ENCODE results near the gene GHRHR.

The GHRHR gene

DNA sequence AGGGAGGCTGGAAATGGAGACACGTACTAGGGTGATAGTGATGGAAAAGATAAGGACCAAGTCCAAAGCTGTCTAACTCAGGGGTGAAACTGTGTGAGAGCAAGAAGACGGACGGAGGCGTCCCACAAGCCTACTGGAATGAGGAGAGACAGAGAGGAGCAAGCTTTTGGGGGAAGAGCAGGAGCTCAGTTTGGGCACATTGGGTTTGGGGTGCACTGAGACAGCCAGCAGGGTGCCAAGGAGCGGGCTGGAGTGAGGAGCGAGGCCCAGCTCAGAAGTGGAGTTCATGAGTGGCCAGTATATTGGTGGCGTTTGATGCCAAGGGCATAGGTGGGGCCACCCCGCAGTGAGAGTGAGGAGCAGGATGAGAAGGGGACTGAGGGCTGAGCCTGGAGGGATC lies 22.6 kb downstream of the GHRHR start:
- no peak for DNase-seq

DNA sequence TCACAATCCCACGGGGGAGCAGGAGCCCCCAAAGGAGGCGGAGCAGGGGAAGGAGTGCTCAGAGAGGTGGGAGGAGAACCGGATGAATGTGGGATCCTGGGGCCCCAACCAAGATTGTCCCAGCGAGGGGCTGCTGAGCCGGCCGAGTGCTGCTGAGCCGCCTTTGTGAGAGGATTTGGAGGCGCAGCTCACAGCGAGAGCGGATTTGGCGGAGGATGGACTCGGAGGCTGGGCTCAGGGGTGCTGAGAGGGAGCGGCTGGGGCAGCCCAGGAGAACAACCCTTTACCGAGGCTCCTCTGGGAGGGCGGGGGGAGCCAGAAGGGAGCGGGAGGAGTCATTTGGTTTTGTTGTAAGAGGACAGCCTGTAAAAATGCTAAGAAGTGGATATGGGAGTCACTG lies 23.0 kb downstream of the GHRHR start:
- no peak for DNase-seq

DNA sequence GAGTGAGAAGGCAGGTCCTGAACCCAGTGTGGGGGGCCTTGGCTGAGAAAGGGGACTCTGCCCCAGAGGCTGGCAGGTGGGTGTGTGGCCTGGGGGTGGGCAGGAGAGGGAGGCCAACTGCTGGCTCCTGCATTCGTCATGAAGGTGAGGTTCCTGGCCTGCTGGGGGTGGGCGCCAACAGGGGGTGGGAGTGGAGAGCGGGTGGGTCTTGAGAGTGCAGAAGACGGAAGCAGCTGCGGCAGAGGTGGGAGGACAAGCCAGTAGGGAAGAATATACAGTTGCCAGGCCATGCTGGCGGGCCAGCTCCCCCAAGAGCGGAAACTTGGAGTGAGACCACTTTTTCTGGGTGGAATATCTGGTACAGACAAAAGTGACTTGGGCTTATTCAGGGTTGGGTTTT lies 23.4 kb downstream of the GHRHR start:
- no peak for DNase-seq

DNA sequence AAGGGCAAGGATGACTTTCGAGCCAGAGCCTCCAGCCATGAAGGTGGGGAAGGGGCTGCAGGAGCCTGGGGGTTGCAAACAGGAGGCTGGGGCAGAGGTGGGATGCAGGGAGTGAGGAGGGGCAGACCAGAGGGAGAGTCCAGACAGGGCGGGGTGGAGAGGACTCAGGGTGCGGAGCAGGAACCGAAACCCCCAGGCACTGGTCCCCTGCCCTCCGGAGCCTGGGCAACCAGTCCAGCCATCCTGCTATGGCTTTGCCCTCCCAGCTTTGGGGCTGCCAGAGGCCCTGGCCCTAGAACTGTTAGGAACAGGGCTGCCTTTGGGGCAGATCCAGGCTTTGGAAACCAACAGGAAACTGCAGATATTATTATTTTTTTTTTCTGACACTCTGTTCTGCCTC lies 24.2 kb downstream of the GHRHR start:
- no peak for DNase-seq

DNA sequence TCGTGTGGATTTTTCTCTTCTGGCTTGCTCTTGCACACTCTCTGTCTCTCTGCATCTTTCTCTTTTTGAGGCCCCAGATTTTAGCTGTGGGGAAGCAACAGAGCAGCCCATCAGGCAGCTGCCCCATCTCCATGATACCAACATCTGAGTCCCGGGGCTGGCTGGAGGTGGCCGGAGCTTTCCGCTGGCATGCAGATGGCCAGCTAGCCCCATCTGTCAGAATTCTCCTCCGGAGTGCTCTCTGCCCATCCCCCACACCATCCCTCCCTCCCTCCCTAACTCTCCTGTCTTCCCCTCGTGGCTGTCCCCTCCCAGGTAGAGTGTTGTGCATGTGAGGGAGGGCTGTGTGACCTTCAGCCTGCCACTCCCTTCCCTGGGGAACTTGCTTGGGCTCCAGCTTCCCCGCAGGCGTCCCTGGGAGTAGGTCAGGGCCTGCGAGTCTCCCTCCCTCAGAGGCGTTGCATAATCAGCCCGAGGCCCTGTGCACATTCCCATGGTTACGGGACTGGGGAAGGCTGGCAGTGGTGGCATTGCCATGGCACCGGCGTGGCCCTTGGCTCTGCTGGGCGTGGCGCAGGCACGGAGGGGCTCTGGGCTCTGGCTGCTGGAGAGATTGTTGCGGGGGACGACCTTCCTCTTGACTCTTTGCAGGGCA lies 24.7 kb downstream of the GHRHR start:
- DNase-seq = peak; percentile 21 to 43 (median 31)

DNA sequence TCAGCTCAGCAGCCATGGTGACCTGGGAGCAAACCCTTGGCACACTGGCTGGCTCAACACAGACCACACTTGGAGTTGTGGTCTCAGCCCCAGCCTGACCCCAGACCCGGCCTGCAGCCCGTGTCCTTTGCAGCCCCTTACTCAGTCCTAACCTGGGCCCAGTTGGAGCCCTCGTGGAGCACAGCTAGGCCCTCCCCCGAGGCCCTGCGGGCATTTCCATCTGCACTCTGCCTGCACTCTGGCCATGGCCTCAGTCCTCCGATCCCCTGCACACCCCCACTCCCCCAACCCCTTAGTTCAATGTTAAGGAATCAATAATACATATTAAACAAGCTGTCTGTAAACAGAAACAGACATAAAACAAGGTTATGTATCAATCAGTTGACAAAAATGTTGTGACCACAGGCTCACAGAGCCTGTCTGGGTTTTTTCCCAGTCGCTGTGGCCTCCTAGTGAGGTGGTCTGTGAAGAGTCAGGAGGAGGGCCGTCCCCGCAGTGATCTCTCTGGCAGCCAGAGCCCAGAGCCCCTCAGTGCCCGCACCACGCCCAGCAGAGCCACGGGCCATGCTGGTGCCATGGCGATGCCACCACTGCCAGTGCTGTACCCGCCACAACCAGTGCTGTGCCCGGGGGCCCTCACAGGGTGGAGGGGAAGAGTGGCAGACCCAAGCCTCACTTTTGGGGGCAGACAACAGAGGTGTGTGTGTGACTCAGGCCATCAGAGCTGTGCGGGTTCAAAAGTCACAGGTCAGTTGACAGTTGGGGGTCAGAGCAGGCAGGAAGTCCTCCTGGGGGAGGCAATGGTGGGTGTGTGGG lies 25.5 kb downstream of the GHRHR start:
- no peak for DNase-seq

DNA sequence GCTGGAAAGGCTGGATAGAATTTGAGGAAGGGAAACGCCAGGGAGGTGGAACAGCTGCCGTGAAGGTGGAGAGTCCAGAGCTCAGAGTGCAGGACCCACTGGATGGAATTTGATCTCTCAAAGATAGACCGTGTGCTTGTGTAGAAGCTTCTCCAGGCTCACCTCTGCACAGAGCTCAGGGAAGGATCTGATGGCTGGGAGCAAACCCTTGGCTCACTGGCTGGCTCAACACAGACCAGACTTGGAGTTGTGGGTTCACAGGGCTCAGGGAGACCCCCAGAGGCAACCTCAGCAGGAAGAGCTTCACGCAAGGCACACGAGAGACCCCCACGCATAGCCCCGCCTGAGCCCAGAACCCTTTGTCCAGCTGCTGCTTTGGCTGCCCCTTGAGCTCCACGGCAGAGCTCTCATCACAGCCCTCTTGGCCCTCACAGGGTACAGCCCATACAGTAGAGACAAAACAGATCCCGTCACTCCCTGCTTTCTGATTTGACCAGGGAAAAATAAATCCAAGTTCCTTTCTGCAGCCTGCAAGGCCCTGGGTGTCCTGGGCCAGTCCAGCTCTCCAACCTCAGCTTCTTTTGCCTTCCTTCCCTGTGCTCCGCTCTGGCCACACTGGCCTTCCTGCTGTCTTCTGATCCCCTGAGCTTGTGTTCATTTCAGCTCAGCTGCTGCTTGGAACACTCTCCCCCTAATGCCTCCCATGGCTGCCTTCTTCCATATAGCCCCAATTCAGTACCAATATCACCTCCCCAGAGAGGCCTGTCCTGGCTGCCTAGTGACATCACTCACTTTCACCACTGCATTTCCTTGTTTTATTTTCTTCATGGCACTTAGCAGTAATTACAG lies 26.3 kb downstream of the GHRHR start:
- no peak for DNase-seq

DNA sequence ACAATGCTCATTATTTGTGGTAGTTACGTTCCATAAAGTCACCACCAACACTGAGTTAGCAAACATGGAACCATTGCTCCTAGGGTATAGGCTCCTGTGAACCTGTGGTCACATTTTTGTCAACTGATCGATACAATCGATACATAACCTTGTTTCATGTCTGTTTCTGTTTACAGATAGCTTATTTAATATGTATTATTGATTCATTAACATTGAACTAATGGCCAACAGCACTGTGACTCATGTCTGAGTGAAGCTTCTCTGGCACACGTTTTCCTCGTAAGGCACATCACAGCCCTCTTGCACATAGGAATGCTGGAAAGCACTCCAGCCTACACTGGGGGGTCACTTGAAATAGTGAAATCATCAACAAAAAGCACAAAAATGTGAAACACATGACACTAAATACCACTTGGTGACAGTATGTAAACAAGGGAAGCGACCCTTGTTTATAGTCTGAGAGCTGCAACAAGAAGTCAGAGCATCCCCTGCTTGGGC lies 27.0 kb downstream of the GHRHR start:
- DNase-seq = no peak

DNA sequence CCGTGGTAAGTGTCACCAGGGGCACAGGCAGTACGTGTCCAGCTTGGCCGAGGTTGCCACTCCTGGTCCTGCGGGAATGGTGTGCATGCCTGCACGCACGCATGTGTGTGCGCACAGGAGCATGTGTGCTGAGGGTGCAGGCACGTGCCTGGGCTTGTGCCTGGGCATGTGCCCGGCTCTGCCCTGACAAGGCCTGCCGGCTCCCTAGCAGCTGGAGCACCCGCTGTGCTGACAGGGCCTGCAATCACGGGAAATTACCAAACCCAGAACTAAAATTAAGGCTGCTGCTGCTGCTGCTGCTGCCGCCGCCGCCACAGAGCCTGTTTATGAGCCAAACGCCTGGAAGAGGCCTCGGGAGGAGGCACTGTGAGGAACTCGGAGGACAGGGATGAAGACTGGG lies 28.7 kb downstream of the GHRHR start:
- no peak for DNase-seq

DNA sequence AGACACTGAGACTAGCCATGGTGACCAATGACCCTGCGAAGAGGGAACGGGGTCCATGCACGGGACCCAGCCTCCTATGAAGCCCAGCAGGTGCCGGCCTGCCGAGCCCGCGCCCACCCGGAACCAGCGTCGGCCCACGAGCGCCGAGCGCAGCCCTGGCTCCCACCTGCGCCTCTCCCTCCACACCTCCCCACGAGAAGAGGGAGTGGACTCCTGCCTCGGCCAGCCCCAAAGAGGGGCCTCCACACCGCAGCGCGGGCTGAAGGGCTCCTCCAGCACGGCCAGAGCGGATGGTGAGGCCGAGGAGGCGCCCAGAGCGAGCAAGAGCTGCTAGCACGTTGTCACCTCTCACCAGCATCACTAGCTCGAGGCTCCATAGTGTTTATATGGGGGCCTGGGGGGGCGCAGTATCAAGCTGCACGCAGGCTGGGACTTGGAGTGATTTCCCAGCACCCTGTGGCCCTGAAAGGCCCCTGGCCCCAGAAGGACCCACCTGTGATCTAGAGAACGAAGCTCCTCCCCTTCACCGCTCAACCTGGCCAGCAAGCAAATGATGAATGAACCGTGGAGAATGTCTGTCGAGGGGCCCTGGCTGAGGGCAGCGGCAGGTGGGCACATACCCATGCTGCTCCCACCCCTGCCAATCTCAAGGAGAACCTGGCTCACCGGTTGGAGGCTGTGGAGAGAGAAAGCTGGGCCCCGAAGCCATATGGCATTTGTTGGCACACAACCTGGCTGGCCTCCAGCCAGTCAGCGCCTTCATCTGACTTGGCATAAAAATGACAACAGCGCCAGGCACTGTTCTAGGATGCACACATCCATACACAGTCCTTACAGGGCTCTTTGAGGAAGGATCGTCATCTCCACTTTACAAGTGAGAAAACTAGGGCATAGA lies 30.7 kb downstream of the GHRHR start:
- no peak for DNase-seq

DNA sequence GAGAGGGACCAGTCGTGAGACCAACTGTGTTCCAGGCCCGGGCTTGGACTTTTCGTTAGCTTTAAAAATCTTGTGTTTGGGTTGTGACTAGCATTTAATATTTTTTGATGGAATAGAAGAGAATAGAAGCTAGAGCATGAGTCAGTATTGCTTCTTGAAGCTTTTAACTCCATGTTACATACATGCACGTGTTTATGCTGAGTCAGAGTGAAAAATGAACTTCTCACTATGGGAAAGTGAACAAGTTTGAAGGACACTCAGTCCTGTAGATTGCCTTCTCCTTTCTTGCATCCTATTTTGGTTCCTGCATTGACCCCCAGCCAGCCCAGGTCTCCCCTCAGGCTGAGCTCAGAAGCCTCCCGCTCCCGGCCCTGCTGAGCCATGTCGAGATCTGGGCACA lies 31.8 kb downstream of the GHRHR start:
- DNase-seq = peak; percentile 25 to 54 (median 50)

DNA sequence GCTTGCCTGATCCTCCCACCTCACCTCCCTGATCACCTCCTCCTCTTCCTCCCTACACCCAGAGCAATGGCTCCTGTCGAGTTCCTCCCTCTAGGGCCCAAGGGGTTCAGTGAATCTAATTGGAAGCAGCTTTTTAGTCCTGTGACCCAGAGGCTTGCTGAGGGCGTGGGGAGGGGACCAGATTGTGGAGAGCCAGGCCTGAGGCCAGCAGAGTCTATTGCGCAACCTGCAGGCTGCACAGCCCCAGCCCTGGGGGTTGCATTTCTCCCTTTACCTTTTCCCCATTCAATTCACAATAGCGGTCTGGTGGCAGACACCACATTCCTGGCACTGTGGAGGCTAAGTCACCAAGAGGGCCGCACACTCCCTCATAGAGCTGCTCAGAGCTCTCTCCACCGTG lies 32.5 kb downstream of the GHRHR start:
- DNase-seq = no peak

DNA sequence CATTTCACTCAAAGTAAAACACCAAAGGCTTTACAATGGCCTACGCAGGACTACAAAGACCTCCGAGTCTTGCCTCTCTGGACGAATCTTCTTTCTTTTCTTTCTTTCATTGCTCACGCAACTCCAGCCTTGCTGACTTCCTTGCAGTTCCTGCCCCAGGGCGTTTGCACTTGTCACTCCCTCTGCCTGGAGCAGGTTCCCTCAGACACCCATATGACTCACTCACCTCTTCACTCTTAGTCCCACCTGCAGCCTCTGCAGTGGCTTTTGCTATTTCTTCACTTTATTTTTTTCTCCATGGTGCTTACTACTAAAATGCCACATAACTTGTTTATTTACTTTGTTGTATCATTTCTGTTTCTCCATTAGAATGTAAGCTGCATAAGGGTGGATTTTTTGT lies 33.1 kb downstream of the GHRHR start:
- DNase-seq = no peak

DNA sequence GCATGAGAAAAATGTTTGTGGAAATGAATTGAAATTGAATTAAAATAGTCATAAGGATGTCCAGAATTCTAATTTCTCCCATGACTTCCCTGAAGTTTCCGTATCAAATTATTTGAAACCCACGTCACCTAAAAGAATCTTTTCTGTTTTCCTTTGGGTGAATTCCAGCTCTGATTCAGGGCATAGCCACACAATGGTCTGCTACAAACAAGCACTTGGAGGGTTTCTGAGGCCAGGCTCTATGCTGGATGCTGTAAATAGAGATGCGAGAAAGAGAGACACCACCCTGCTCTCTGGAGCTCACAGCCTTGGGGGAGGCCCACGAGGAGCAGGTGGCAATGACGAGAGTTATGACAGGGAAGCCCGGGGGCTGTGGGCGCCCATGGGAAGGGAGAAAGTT lies 33.6 kb downstream of the GHRHR start:
- no peak for DNase-seq

DNA sequence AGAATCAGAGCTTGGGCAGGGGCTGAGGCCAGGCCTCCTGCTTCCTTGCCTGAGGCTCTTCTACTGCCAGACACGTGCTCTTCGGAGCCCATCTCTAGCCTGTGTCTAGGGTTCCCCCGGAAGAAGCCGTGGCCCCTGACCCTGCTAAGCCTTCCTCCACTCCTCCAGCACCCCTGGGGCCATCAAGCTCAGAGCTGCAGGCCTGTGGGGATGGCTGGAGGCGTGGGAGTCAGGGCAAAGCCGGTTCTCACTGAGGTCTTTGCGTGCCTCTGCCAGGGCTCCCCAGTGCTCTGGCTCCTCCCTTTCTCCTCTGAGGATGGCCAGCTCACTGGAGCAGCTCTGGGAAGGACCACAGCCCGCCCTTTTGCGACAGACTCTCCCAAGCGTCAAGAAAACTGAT lies 34.4 kb downstream of the GHRHR start:
- no peak for DNase-seq

DNA sequence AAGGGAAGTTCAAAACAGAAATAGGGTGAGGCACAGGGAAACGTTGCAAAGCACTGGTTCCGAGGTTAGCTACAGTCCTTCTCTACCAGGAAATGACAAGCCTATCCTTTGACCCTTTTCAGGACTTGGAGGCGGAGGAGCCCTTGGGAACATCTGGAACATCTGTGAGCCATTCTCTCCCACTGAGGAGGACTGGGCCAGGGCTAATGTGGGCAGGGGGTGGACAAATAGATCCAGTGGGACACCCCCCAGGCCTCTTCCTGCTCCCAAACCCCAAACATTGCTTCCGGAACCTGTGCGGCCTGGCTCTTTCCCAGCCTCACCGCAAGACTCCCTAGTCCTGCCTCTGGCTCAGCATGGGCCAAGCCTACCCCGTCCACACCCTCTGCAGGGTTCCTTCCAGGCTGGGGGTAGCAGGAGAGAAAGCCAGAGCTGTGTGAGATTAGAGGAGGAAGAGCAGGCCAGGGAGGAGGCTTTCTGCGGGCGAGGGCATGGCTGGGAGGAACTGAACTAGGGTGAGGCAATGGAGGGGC lies 36.5 kb downstream of the GHRHR start:
- DNase-seq = peak in 2 of 3 donors; percentile 19 to 32

DNA sequence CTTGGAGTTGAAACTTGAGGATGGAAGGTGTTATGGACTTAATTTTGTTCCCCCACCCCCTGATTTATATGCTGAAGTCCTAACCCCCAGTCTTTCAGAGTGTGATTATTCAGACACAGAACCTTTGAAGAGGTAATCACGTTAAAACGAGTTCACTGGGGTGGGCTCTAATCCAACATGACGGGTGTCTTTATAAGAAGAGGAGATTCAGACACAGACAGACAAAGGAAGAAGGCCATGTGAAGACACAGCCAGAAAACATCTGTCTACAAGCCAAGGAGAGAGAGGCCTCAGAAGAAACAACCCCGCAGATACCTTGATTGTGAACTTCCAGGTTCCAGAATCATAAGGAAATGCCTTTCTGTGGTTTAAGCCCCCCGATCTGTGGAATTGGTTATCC lies 37.0 kb downstream of the GHRHR start:
- DNase-seq = no peak

DNA sequence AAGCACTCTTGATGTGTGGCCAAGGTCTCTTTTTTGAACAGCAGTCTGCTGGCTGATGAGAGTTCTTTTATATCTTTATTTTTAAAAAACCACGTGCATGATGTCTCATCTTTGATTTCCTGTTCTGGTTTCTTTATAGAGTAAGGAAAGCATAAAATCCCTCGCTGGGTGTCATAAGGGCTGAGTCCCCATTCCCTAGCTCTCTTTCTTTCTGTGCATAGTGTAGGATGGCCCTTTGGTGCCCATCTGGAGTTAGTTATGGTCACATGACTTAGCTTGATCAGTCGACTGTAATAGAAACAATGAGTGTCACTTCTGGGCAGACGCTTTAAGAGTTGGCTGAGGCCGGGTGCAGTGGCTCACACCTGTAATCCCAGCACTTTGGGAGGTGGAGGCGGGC lies 38.5 kb downstream of the GHRHR start:
- peak; percentile 16 to 35 (median 34) for DNase-seq

DNA sequence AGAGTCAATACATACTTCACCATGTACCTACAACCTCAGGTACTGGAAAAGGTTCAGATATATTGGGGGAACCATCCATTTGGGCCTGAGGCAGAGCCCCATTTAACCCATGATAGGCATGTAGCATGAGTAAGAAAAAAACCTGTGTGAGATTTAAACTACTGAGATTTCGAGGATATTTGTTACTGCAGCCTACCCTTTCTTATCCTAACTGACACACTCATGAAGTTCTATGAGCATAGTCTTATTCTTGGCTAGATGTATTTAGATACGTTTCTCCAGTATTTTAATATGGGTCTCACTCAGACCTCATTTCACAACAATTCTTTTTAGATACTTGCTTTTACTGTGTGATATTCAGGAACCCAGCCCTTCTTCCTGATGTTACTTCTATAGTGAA lies 39.3 kb downstream of the GHRHR start:
- DNase-seq = no peak

DNA sequence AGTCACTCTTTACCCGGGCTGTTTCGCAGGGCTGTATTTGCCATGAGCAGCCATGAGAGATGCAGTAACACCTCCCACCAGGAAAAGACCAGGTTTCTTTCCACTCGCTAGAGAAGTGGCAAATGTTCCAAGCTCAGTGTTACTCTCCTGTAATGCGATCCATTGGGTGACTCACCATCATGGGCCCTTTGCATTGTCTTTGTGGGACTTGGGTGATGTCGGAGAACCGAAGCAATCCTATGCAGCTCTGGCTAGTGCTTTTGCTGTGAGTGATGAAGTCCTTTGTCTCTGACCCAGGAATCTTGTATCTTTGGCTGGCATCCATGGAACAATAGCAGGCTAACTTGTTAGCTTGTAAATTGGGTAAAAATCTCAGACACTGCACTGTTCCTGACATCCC lies 40.0 kb downstream of the GHRHR start:
- DNase-seq = no peak

DNA sequence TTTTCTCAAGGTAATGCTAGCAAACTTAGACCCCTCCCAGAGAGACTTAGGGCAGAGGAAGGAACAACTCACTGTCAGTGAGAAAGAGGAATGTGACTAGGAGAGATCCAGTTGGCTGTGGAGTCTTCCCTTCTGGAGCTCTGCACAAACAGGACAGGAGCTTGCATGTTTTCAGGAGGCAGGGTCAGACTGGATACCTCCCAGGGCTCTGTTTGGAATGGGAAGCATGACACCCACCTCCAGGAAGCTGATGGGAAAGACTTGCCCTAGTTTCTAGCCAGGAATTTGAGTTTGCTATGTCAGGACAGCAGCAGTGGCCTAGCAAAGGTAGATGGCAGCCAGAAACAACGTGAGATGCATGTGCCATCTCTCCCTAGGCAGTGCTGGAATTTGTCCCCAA lies 40.6 kb downstream of the GHRHR start:
- DNase-seq = no peak

DNA sequence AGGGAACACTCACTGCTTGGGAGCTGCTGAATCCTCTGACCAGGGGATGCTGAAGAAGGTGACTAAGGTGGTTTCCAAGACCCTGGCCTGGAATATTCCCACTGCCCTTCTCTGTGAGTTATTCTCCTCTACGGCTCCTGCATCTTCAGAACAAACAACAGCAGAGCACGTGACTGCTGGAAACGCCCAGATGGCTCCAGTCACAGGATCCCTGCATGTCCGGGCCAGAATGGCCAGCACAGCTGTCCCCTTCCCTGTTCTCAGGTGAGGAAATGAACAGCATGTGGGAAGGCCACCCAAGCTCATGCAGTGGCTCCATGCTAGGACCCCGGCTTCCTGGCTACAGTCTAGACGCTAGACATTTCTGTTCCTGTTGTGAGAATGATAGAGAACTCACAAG lies 43.1 kb downstream of the GHRHR start:
- no peak for DNase-seq
